ENCODE results near the gene ADD1. TPM values are rescaled to one million over a fixed set of nuclear protein-coding genes. Genes with fewer than 3 reads are reported as not detected.

Gene ADD1
- total RNA-seq, 1 donor from 2014 or later, result 274 TPM

DNA sequence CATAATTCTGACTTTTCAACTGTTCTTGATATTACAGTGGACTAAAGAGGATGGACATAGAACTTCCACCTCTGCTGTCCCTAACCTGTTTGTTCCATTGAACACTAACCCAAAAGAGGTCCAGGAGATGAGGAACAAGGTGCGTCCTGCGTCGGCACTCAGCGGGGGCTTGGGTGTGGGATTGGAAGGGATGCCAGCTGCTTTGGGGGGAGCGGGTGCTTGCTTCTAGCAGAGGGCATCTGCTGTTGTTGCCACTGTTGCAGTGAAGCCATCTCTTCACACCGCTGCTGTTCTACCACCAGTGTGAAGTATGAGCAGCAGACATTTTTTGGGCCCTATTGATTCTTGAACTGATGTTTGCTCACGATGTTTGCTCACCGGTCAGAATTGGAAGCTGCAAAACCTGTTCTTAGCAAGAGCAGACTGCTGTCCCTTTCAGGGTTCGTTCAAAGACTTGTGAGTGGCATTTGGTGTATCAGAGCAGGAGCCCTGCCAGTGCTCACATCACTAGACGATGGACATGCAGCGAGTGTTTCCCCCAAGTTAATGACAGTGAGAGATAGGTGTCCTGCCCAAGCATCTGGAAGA is 64.2 kb downstream of the ADD1 start:
- H3K4me3 Mint-ChIP-seq (ENCODE audit: unreplicated experiment), result no peak overlapping the region
- DNase-seq (ENCODE audit: extremely low spot score, unreplicated experiment), result no peak
- no peaks in the 10 kb centered on the region for H3K9me3 Mint-ChIP-seq (ENCODE audit: unreplicated experiment)
- H3K27ac Mint-ChIP-seq (ENCODE audit: unreplicated experiment), result no peak overlapping the region
- H3K4me1 Mint-ChIP-seq (ENCODE audit: unreplicated experiment), result no peaks in the 10 kb centered on the region
- peaks cover 54% of the 10 kb centered on the region for H3K36me3 Mint-ChIP-seq (ENCODE audit: unreplicated experiment)
- TF ChIP-seq CTCF (IDR thresholded peaks at IDR 0.05), result no peak
- H3K27me3 Mint-ChIP-seq (ENCODE audit: unreplicated experiment), result no peaks in the 10 kb centered on the region

- no peaks in the 10 kb centered on the region for H3K27me3 Mint-ChIP-seq (ENCODE audit: unreplicated experiment)
- TF ChIP-seq CTCF (IDR thresholded peaks at IDR 0.05), result no peak
- H3K4me1 Mint-ChIP-seq (ENCODE audit: unreplicated experiment), result no peaks in the 10 kb centered on the region
- no peaks in the 10 kb centered on the region for H3K9me3 Mint-ChIP-seq (ENCODE audit: unreplicated experiment)
- no peak for DNase-seq (ENCODE audit: extremely low spot score, unreplicated experiment)
- peaks cover 52% of the 10 kb centered on the region for H3K36me3 Mint-ChIP-seq (ENCODE audit: unreplicated experiment)
- no peak overlapping the region for H3K4me3 Mint-ChIP-seq (ENCODE audit: unreplicated experiment)
- H3K27ac Mint-ChIP-seq (ENCODE audit: unreplicated experiment), result no peak overlapping the region
Measured at GRCh38 chr4:2908686-2909085, 65.0 kb downstream of the ADD1 start.

DNA sequence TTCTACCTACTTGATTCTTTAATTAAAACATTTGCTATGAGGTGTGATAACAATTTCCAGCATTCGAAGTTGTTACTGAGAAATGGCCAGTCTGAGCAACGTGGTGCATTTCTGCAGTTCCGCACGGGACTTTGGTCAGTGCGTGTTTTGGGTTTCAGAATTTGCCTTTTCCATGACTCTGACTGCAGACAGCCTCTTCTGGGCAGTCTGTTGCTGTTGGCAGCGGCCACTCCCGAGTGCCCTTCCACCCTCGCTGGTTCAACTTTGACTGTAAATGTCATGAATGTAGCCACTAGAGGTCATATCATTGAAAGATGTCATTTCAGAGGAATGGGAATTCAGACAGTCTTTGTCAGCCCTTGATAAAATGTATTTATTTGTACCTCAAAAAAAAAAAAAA is 65.9 kb downstream of the ADD1 start:
- TF ChIP-seq CTCF (IDR thresholded peaks at IDR 0.05), result no peak
- H3K27ac Mint-ChIP-seq (ENCODE audit: unreplicated experiment), result no peak overlapping the region
- no peaks in the 10 kb centered on the region for H3K27me3 Mint-ChIP-seq (ENCODE audit: unreplicated experiment)
- no peaks in the 10 kb centered on the region for H3K9me3 Mint-ChIP-seq (ENCODE audit: unreplicated experiment)
- no peaks in the 10 kb centered on the region for H3K4me1 Mint-ChIP-seq (ENCODE audit: unreplicated experiment)
- peaks cover 50% of the 10 kb centered on the region for H3K36me3 Mint-ChIP-seq (ENCODE audit: unreplicated experiment)
- no peak overlapping the region for H3K4me3 Mint-ChIP-seq (ENCODE audit: unreplicated experiment)
- DNase-seq (ENCODE audit: extremely low spot score, unreplicated experiment), result no peak

- no peaks in the 10 kb centered on the region for H3K27me3 Mint-ChIP-seq (ENCODE audit: unreplicated experiment)
- H3K27ac Mint-ChIP-seq (ENCODE audit: unreplicated experiment), result no peak overlapping the region
- H3K9me3 Mint-ChIP-seq (ENCODE audit: unreplicated experiment), result no peaks in the 10 kb centered on the region
- H3K4me1 Mint-ChIP-seq (ENCODE audit: unreplicated experiment), result no peaks in the 10 kb centered on the region
- no peak for DNase-seq (ENCODE audit: extremely low spot score, unreplicated experiment)
- peaks cover 53% of the 10 kb centered on the region for H3K36me3 Mint-ChIP-seq (ENCODE audit: unreplicated experiment)
- TF ChIP-seq CTCF (IDR thresholded peaks at IDR 0.05), result no peak
- no peak overlapping the region for H3K4me3 Mint-ChIP-seq (ENCODE audit: unreplicated experiment)
Measured at GRCh38 chr4:2910409-2910808, 66.8 kb downstream of the ADD1 start.

DNA sequence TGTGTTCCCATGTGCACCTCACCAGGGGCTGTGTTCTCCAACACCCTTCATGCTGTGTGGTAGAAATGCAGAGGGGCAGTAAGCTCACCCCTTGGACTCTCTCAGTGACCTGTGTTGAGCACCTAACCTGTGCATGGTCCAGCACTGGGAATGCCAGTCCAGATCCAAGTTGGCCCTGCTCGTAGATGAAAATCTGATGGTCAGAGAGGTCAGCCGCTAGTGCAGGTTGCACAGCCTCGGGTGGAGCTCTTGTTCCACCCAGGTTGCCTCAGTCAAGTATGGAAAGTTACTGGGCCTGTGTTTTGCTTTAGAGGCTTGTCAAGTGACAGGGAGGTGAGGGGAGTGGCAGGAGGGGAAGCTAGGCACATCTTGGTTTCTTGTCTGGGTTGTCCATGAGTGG is 68.2 kb downstream of the ADD1 start:
- no peak for TF ChIP-seq CTCF (IDR thresholded peaks at IDR 0.05)
- Mint-ChIP-seq H3K9me3 (ENCODE audit: unreplicated experiment) (no peaks in the 10 kb centered on the region), H3K36me3 (ENCODE audit: unreplicated experiment) (peaks cover 52% of the 10 kb centered on the region), H3K27me3 (ENCODE audit: unreplicated experiment) (no peaks in the 10 kb centered on the region), H3K4me3 (ENCODE audit: unreplicated experiment) (no peak overlapping the region), H3K27ac (ENCODE audit: unreplicated experiment) (no peak overlapping the region), H3K4me1 (ENCODE audit: unreplicated experiment) (no peaks in the 10 kb centered on the region)
- no peak for DNase-seq (ENCODE audit: extremely low spot score, unreplicated experiment)

All from osteocyte (in vitro differentiated cells).